ENCODE data around the gene EYS.

EYS gene

GRCh38 chr6:64681416-64682160 lies 1025.4 kb downstream of the EYS start:
- no peak for DNase-seq (ENCODE audit: low spot score)
- TF ChIP-seq, protein P1, sequence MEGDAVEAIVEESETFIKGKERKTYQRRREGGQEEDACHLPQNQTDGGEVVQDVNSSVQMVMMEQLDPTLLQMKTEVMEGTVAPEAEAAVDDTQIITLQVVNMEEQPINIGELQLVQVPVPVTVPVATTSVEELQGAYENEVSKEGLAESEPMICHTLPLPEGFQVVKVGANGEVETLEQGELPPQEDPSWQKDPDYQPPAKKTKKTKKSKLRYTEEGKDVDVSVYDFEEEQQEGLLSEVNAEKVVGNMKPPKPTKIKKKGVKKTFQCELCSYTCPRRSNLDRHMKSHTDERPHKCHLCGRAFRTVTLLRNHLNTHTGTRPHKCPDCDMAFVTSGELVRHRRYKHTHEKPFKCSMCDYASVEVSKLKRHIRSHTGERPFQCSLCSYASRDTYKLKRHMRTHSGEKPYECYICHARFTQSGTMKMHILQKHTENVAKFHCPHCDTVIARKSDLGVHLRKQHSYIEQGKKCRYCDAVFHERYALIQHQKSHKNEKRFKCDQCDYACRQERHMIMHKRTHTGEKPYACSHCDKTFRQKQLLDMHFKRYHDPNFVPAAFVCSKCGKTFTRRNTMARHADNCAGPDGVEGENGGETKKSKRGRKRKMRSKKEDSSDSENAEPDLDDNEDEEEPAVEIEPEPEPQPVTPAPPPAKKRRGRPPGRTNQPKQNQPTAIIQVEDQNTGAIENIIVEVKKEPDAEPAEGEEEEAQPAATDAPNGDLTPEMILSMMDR (IDR thresholded peaks at IDR 0.05; ENCODE audit: extremely low read depth, missing control alignments): no peak

GRCh38 chr6:64680446-64680845 lies 1026.6 kb downstream of the EYS start:
- TF ChIP-seq, protein P1 (IDR thresholded peaks at IDR 0.05; ENCODE audit: extremely low read depth, missing control alignments): no peak
- DNase-seq (ENCODE audit: low spot score): no peak

GRCh38 chr6:64679416-64679815 lies 1027.6 kb downstream of the EYS start:
- TF ChIP-seq, protein P1 (IDR thresholded peaks at IDR 0.05; ENCODE audit: extremely low read depth, missing control alignments): no peak
- DNase-seq (ENCODE audit: low spot score): no peak

DNA sequence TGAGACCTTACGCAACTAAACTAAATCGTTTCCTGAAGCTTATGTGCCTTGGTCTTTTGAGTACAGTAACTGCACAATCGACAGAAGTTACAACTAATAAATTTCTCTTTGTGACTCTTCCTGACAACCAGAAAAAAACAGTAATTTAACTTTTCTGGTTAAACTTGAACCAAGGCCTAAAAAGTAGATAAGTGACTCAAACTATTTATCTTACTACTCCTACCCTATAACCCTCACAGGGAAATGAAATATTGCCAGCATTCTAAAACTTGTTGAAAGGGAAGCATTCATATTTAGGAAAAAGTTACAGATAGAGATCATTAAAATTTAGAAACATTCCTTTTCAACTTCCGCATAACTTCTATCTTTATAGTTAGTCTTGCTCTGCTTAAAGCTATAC lies 1034.4 kb downstream of the EYS start:
- TF ChIP-seq, protein P1 (IDR thresholded peaks at IDR 0.05; ENCODE audit: extremely low read depth, missing control alignments): no peak
- DNase-seq (ENCODE audit: low spot score): no peak

- DNase-seq (ENCODE audit: low spot score): no peak
- TF ChIP-seq, protein P1 (IDR thresholded peaks at IDR 0.05; ENCODE audit: extremely low read depth, missing control alignments): no peak
Observed at GRCh38 chr6:64672131-64672530, 1034.9 kb downstream of the EYS start.

- no peak for DNase-seq (ENCODE audit: low spot score)
- TF ChIP-seq, protein P1 (IDR thresholded peaks at IDR 0.05; ENCODE audit: extremely low read depth, missing control alignments): no peak
Observed at GRCh38 chr6:64665137-64665536, 1041.9 kb downstream of the EYS start.

- TF ChIP-seq, protein P1 (IDR thresholded peaks at IDR 0.05; ENCODE audit: extremely low read depth, missing control alignments): no peak
- no peak for DNase-seq (ENCODE audit: low spot score)
Observed at GRCh38 chr6:64664480-64664879, 1042.5 kb downstream of the EYS start.

Data from GM20000 (cell line).